GM19328 (cell line): Measurements from ENCODE around the gene PLPPR3.
"Not testable (repeated sequence)": the region's sequence is repeated elsewhere in the genome, so short reads cannot be mapped to it uniquely, and the experiment has no call there.

Source experiments
- ATAC-seq: cut with Tn5 transposase; IDR thresholded peaks from one replicate; pipeline ENCODE4 v1.9.1; 2021; ENCODE audit warnings: mild to moderate bottlenecking, moderate library complexity; ENCODE audit not compliant: unreplicated experiment

The PLPPR3 gene

GRCh38 chr19:829129-829758 lies 7.5 kb upstream of the PLPPR3 start:
- no peak for ATAC-seq

- ATAC-seq = no peak
Observed at GRCh38 chr19:827710-828321, 6.1 kb upstream of the PLPPR3 start, which contains the start of gene AZU1. Gene AZU1, plus strand, starts transcription at chr19:827837. Its CDS starts 10 bp downstream, at chr19:827847.

GRCh38 chr19:827314-827709 lies 5.6 kb upstream of the PLPPR3 start:
- no peak for ATAC-seq

GRCh38 chr19:825897-826644 lies 4.3 kb upstream of the PLPPR3 start:
- ATAC-seq = no peak

- ATAC-seq = no peak
Observed at GRCh38 chr19:824885-825284, 3.1 kb upstream of the PLPPR3 start.

GRCh38 chr19:823565-824121 lies 1.9 kb upstream of the PLPPR3 start:
- ATAC-seq = no peak

DNA sequence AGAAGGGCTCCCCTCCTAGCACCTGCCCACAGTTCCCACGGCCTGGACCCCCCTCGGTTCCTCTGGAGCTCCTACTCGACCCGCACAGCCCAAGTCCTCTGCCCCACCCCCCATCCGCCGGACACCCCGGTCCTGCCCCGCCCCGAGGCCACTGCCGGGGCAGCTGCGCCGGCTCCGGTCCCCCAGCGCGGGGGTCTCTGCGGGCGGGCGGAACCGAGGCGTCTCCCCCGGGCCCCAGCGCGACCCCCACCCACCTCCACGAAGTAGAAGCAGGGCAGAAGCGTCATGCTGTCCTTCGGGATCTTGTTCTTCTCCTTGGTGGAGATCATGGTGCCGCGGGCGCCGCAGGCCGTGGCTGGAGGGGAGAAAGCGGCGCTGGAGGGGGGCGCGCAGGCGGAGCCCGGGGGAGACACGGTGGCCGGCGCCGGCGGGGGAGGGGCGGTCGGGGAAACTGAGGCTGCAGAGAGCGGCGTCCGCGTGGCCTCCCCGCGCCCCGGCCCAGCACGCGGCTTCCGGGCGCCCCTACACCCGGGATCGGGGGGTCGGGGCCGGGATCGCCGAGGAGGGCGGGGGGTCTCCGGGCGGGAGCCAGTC lies 427 bp downstream of the PLPPR3 start:
- ATAC-seq = no peak

- ATAC-seq = not testable (repeated sequence)
Observed at GRCh38 chr19:820212-820611, 1.5 kb downstream of the PLPPR3 start.

GRCh38 chr19:816500-816857 lies 5.3 kb downstream of the PLPPR3 start:
- no peak for ATAC-seq

GRCh38 chr19:815775-816499 lies 5.8 kb downstream of the PLPPR3 start:
- no peak for ATAC-seq

GRCh38 chr19:815079-815774 lies 6.5 kb downstream of the PLPPR3 start:
- ATAC-seq = no peak

DNA sequence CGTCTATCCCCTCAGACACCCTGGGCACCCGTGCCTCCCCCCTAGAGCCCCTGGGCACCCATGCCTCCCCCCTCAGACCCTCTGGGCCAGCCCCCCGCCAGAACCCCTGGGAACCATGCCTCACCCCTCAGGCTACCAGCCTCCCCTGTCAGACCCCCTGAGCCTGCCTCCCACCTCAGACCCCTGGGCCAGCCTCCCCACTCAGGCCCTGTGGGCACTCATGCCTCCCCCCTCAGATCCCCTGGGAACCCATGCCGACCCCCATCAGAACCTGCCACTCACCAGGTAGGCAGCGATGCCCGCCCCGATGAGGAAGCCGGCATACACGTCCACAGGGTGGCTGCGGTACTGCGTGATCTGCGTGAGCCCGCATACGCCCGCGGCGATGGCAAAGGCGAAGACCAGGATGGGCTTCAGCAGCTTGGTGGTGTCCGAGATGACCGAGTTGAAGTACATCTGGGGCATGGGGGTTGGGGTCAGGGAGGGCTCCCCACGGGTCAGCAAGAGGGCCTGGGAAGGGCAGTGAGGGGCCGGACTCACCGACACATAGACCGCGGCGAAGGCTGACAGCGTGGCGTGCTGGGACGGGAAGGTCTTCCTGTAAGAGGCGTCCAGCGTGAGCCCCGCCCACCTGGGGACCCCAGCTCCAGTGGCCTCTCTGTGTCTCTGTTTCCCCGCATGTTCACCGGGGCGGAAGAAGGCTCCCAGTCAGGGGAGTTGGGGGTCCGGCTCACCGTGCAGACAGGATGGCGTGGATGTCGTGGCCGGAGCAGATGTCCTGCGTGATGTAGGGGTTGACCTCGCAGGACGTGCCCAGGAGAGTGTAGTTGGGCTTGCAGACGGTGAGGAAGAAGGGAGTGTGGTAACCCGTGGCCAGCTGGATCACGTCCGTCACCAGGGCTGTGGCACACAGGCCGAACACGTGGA lies 7.3 kb downstream of the PLPPR3 start:
- ATAC-seq = no peak

GRCh38 chr19:813219-814151 lies 8.3 kb downstream of the PLPPR3 start:
- no peak for ATAC-seq

GRCh38 chr19:812747-813218 lies 9.0 kb downstream of the PLPPR3 start:
- no peak for ATAC-seq

- no peak for ATAC-seq
Observed at GRCh38 chr19:812049-812746, 9.6 kb downstream of the PLPPR3 start.

- no peak for ATAC-seq
Observed at GRCh38 chr19:811506-812048, 10.2 kb downstream of the PLPPR3 start.

DNA sequence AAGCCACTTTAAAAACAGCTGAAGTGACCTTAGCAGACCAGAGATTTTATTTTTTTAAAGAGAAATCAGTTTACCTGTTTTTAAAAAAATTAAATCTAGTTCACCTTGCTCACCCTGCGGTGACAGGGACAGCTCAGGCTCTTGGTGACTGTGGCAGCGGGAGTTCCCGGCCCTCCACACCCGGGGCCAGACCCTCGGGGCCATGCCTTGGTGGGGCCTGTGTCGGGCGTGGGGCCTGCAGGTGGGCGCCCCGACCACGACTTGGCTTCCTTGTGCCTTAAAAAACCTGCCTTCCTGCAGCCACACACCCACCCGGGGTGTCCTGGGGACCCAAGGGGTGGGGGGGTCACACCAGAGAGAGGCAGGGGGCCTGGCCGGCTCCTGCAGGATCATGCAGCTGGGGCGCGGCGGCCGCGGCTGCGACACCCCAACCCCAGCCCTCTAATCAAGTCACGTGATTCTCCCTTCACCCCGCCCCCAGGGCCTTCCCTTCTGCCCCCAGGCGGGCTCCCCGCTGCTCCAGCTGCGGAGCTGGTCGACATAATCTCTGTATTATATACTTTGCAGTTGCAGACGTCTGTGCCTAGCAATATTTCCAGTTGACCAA lies 10.8 kb downstream of the PLPPR3 start:
- ATAC-seq = no peak
